ENCODE data around the gene OR56A5. TPM values are rescaled to one million over a fixed set of nuclear protein-coding genes. Genes with fewer than 3 reads are reported as not detected.

Gene OR56A5
- total RNA-seq, 1 donor from 2014 or later = not detected

- Histone ChIP-seq H3K27me3 (ENCODE audit: control insufficient read depth, insufficient read depth, low read length) (no peaks in the 10 kb centered on the region), H3K36me3 (ENCODE audit: control insufficient read depth, insufficient read depth, low read length) (no peaks in the 10 kb centered on the region), H3K4me3 (ENCODE audit: low read depth, low read length) (no peak overlapping the region)
- no peak for FAIRE-seq
- peak; percentile 13 for DNase-seq (ENCODE audit: low read depth)
- no peak for TF ChIP-seq CTCF (IDR thresholded peaks at IDR 0.05; ENCODE audit: insufficient read depth, low read length, severe bottlenecking)
Measured at GRCh38 chr11:5923794-5924193, 44.5 kb downstream of the OR56A5 start.

GRCh38 chr11:5923427-5923776 lies 44.9 kb downstream of the OR56A5 start:
- FAIRE-seq (no peak), DNase-seq (ENCODE audit: low read depth) (no peak)
- Histone ChIP-seq H3K36me3 (ENCODE audit: control insufficient read depth, insufficient read depth, low read length) (no peaks in the 10 kb centered on the region), H3K4me3 (ENCODE audit: low read depth, low read length) (no peak overlapping the region), H3K27me3 (ENCODE audit: control insufficient read depth, insufficient read depth, low read length) (no peaks in the 10 kb centered on the region)
- TF ChIP-seq CTCF (IDR thresholded peaks at IDR 0.05; ENCODE audit: insufficient read depth, low read length, severe bottlenecking) = no peak

- Histone ChIP-seq H3K4me3 (ENCODE audit: low read depth, low read length) (no peak overlapping the region), H3K27me3 (ENCODE audit: control insufficient read depth, insufficient read depth, low read length) (no peaks in the 10 kb centered on the region), H3K36me3 (ENCODE audit: control insufficient read depth, insufficient read depth, low read length) (no peaks in the 10 kb centered on the region)
- no peak for TF ChIP-seq CTCF (IDR thresholded peaks at IDR 0.05; ENCODE audit: insufficient read depth, low read length, severe bottlenecking)
- DNase-seq (ENCODE audit: low read depth) (peak; percentile 83), FAIRE-seq (peak; percentile 7)
Measured at GRCh38 chr11:5922749-5923426, 45.4 kb downstream of the OR56A5 start.

Other genes with a start within 250 kb of the OR56A5 start
- gene OR56B1, start 232.0 kb downstream of the OR56A5 start, total RNA-seq = not detected in 2 replicates
- gene OR52N4, start 214.3 kb downstream of the OR56A5 start, total RNA-seq = not detected in 2 replicates
- gene OR52N5, start 185.1 kb downstream of the OR56A5 start, total RNA-seq = not detected in 2 replicates
- 0.13 TPM in 1 of 2 replicates, not detected in the other for gene OR52N1, start 177.2 kb downstream of the OR56A5 start, total RNA-seq
- gene OR52N2, start 159.6 kb downstream of the OR56A5 start, total RNA-seq = not detected in 2 replicates
- not detected in 2 replicates for gene OR52E6, start 126.6 kb downstream of the OR56A5 start, total RNA-seq
- not detected in 2 replicates for gene OR52E8, start 110.8 kb downstream of the OR56A5 start, total RNA-seq
- not detected in 2 replicates for gene OR52E4, start 87.9 kb downstream of the OR56A5 start, total RNA-seq
- gene OR52E5, start 75.3 kb downstream of the OR56A5 start, total RNA-seq = not detected in 2 replicates
- gene OR56A3, start 26.2 kb downstream of the OR56A5 start, total RNA-seq = not detected in 2 replicates
- 0.13 TPM in 1 of 2 replicates, not detected in the other for gene OR52L1, start 18.5 kb upstream of the OR56A5 start, total RNA-seq
- gene OR56A4, start 38.5 kb upstream of the OR56A5 start, total RNA-seq = not detected in 2 replicates
- gene OR56A1, start 62.3 kb upstream of the OR56A5 start, total RNA-seq = not detected in 2 replicates
- gene OR56B4, start 139.2 kb upstream of the OR56A5 start, total RNA-seq = not detected in 2 replicates
- not detected in 2 replicates for gene OR52B2, start 201.8 kb upstream of the OR56A5 start, total RNA-seq
- gene OR52W1, start 230.7 kb upstream of the OR56A5 start, total RNA-seq = not detected in 2 replicates
- gene C11orf42, start 237.1 kb upstream of the OR56A5 start, total RNA-seq = not detected in 2 replicates

Measured in bronchial epithelial cell (primary cell).